ENCODE data around the gene ACOT8.
"Not testable (repeated sequence)": the region's sequence is repeated elsewhere in the genome, so short reads cannot be mapped to it uniquely, and the experiment has no call there.

The ACOT8 gene

GRCh38 chr20:45857114-45857881 is at the start of gene ACOT8, which contains the start of gene ZSWIM3:
ACOT8 (minus strand) TSS chr20:45857392; CDS start chr20:45857315, 77 bp downstream.
ZSWIM3 (plus strand) TSS chr20:45857614; CDS start chr20:45857826, 212 bp downstream.
- peak; percentile 100 for DNase-seq (ENCODE audit: low spot score)

- peak; percentile 68 for DNase-seq (ENCODE audit: low spot score)
These were observed 48.4 kb upstream of the ACOT8 start for GRCh38 chr20:45905505-45906079.

GRCh38 chr20:45904583-45905504 is 47.7 kb upstream of the ACOT8 start:
- DNase-seq (ENCODE audit: low spot score), result no peak

- no peak for DNase-seq (ENCODE audit: low spot score)
These were observed 45.1 kb upstream of the ACOT8 start for GRCh38 chr20:45902199-45902701.

GRCh38 chr20:45901332-45901731 is 44.1 kb upstream of the ACOT8 start:
- DNase-seq (ENCODE audit: low spot score), result not testable (repeated sequence)

- DNase-seq (ENCODE audit: low spot score), result no peak
These were observed 42.0 kb upstream of the ACOT8 start for GRCh38 chr20:45899046-45899835.

- no peak for DNase-seq (ENCODE audit: low spot score)
These were observed 41.1 kb upstream of the ACOT8 start for GRCh38 chr20:45898285-45898684.

GRCh38 chr20:45897692-45898091 is 40.5 kb upstream of the ACOT8 start:
- no peak for DNase-seq (ENCODE audit: low spot score)

GRCh38 chr20:45897289-45897688 is 40.1 kb upstream of the ACOT8 start:
- no peak for DNase-seq (ENCODE audit: low spot score)

GRCh38 chr20:45896641-45897161 is 39.5 kb upstream of the ACOT8 start:
- DNase-seq (ENCODE audit: low spot score), result no peak

GRCh38 chr20:45894797-45895196 is 37.6 kb upstream of the ACOT8 start:
- no peak for DNase-seq (ENCODE audit: low spot score)

GRCh38 chr20:45893831-45894230 is 36.6 kb upstream of the ACOT8 start:
- DNase-seq (ENCODE audit: low spot score), result no peak

- no peak for DNase-seq (ENCODE audit: low spot score)
These were observed 35.8 kb upstream of the ACOT8 start for GRCh38 chr20:45892828-45893500.

- peak; percentile 62 for DNase-seq (ENCODE audit: low spot score)
These were observed 35.0 kb upstream of the ACOT8 start for GRCh38 chr20:45892049-45892825.

- peak; percentile 97 for DNase-seq (ENCODE audit: low spot score)
These were observed 34.1 kb upstream of the ACOT8 start, which contains the start of the genes CTSA and NEURL2 for GRCh38 chr20:45890985-45891983. CTSA (plus strand) TSS chr20:45891335; CDS start chr20:45891569, 234 bp downstream. NEURL2 (minus strand) TSS chr20:45891208; CDS start chr20:45890991, 217 bp downstream.

- peak; percentile 81 for DNase-seq (ENCODE audit: low spot score)
These were observed 33.1 kb upstream of the ACOT8 start for GRCh38 chr20:45890077-45890984.

- DNase-seq (ENCODE audit: low spot score), result no peak
These were observed 31.5 kb upstream of the ACOT8 start for GRCh38 chr20:45888681-45889080.
